NB4 (cell line): ENCODE measurements around the gene NTM.

Source experiments
- DNase-seq: peaks from one replicate; pipeline ENCODE4 v3.0.0; 2010; ENCODE audit warnings: low read depth
- H3K4me3 ChIP-seq: one replicate; pipeline ENCODE4 v1.5.1; 2011; ENCODE audit warnings: mild to moderate bottlenecking, low read depth, low read length, moderate library complexity
- CTCF ChIP-seq: IDR thresholded peaks from one replicate; pipeline ENCODE4 v1.5.1; 2012; ENCODE audit warnings: low read depth, low read length
- MYC ChIP-seq: IDR thresholded peaks from 2 replicates; pipeline ENCODE4 v1.6.1; 2011; ENCODE audit warnings: low read depth, low read length
- POLR2A ChIP-seq: IDR thresholded peaks from 2 replicates; pipeline ENCODE4 v1.6.1; 2011; ENCODE audit warnings: mild to moderate bottlenecking; ENCODE audit not compliant: insufficient read length; ENCODE audit errors: extremely low read depth
- TF ChIP-seq, protein P1 (sequence below): IDR thresholded peaks from 2 replicates; pipeline ENCODE4 v1.6.1; 2011; ENCODE audit warnings: low read depth, low read length

The NTM gene

GRCh38 chr11:131351848-131352247, 18.6 kb upstream of the NTM start:
- TF ChIP-seq, protein P1, sequence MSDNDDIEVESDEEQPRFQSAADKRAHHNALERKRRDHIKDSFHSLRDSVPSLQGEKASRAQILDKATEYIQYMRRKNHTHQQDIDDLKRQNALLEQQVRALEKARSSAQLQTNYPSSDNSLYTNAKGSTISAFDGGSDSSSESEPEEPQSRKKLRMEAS, result no peak
- no peak for TF ChIP-seq CTCF
- TF ChIP-seq POLR2A, result no peak
- no peak for TF ChIP-seq MYC
- no peak overlapping the region for H3K4me3 ChIP-seq
- DNase-seq, result no peak

DNA sequence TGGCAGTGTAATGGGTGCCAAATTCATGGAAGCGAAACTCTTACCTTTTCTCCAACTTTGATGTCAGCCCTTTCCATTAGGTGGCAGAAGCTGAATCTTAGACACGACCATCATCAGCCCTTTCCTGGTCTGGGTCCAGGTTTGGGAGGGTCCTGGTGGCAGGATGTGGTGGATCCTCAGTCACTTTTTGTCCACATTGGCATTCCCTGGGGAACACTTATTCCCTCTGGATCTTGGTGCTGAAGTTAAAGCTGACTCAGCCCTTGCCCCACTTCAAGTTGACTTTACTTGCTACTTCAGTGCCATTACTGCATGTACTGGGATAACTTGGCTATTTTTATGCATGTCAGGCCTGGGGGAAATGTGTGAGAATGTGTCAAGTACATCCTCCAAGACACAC, 16.6 kb upstream of the NTM start:
- no peak for DNase-seq
- H3K4me3 ChIP-seq, result no peak overlapping the region
- TF ChIP-seq, protein P1, result no peak
- no peak for TF ChIP-seq MYC
- no peak for TF ChIP-seq POLR2A
- TF ChIP-seq CTCF, result no peak

DNA sequence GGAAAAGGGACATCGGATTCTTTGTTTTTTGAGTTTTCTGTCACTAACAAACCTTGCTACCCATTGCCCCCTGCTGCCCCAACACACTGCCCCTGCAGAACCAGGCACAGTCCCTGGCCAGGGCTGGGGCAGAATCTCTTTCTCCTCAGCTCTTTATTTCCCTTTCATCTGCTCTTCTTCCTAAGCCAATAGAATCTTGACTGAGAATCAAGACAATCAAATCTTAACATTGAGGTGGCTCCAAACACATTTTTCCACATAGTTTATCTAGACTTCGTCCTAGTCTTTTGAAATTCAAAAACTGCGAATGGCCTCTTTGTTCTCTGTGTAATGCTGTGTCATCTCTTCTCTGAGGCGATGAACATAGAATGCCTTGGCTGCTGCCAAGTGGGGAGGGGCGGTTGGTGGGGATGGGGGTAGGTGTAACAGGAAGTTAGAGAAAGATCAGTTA, 16.1 kb upstream of the NTM start:
- DNase-seq, result no peak
- TF ChIP-seq, protein P1, result no peak
- TF ChIP-seq CTCF (no peak), MYC (no peak)
- H3K4me3 ChIP-seq, result no peak overlapping the region

DNA sequence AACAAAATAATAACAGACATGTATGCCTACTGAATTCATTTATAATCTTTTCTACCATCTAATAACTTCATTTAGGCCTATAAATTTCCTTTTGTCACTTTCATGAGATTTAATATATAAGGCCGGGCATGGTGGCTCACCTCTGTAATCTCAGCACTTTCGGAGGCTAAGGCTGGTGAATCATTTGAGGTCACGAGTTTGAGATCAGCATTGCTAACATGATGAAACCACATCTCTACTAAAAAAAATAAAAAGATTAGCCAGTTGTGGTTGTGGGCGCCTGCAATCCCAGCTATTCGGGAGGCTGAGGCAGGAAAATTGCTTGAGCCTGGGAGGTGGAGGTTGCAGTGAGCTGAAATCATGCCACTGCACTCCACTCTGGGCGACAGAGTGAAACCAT, 14.2 kb upstream of the NTM start:
- no peak for DNase-seq
- TF ChIP-seq POLR2A (no peak), CTCF (no peak), MYC (no peak)
- TF ChIP-seq, protein P1, result no peak
- no peak overlapping the region for H3K4me3 ChIP-seq

DNA sequence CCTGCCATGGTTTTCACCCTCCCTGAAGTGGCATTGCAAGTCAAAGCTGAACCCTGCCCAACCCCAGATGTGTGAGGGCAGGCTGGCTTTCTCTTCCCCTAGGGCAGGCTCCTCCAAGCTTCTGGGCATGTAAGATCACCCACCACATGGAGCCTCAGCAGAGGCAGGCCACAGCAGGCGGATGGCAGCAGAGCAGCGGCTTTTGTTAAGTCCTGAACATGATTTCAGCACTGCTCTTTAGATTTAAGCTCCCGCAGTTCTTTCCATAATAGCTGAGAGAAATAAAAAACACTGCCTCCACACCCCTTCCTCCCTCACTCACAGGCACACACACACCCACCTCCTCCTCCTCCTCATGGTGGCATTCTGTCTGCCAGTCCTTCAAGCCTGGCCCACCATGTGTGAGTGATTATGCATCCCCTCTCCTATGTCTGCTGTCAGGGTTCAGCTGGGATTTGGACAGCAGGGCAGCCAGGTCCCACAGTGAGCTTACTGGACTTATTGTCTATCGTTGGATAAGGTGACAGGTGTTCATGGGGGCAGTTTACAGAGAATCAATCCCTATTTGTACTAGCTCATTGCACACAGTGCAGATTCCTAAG, 5.0 kb upstream of the NTM start:
- TF ChIP-seq, protein P1, result no peak
- no peak for TF ChIP-seq POLR2A
- no peak for TF ChIP-seq CTCF
- no peak for TF ChIP-seq MYC
- DNase-seq, result no peak
- H3K4me3 ChIP-seq, result no peak overlapping the region
